Tibial artery (tissue), 4 donors: Measurements from ENCODE around the gene ZNG1A.
"Not testable (repeated sequence)": the region's sequence is repeated elsewhere in the genome, so short reads cannot be mapped to it uniquely, and the experiment has no call there.

Experiments
- DNase-seq, 2 donors: peaks; one replicate each; pipeline ENCODE4 v3.0.0-alpha.2; 2019
- H3K27ac ChIP-seq, 2 donors: fragments of 200-600 bp; sonication (generic) in 1 of 2; 1 replicate in 1 of 2; 2 replicates in 1 of 2; pipeline ENCODE4 v1.5.1; 2018 to 2019; ENCODE audit warnings: mild to moderate bottlenecking in 1 of 2
- H3K27me3 ChIP-seq, 2 donors: fragments of 200-600 bp; sonication (generic) in 1 of 2; one replicate each; pipeline versions ENCODE4 v1.5.1 to v1.6.0; 2016 to 2019
- H3K36me3 ChIP-seq, 3 donors: fragments of 200-600 bp; sonication (generic) in 2 of 3; one replicate each; pipeline ENCODE4 v1.5.1; 2016 to 2019; ENCODE audit warnings: mild to moderate bottlenecking in 2 of 3
- H3K4me1 ChIP-seq, 4 donors: fragments of 200-600 bp; sonication (generic) in 2 of 4; 1 replicate in 3 of 4; 2 replicates in 1 of 4; pipeline ENCODE4 v1.5.1; 2016 to 2019
- H3K4me3 ChIP-seq, 2 donors: fragments of 200-600 bp; sonication (generic) in 1 of 2; 1 replicate in 1 of 2; 2 replicates in 1 of 2; pipeline ENCODE4 v1.5.1; 2018 to 2019; ENCODE audit warnings: mild to moderate bottlenecking in 2 of 2
- H3K9me3 ChIP-seq, 3 donors: fragments of 200-600 bp; sonication (generic) in 1 of 3; one replicate each; pipeline ENCODE4 v1.5.1; 2016 to 2019
- intact Hi-C: fragments of 100-400 bp; cut with DNase I; formaldehyde crosslinking; loops from one replicate; pipeline ENCODE4 v1.15.0; 2023; ENCODE audit warnings: low total_unique reads
- TF ChIP-seq, protein P1 (sequence below), 2 experiments: fragments of 200-600 bp in 1 of 2; fragments of 450-650 bp in 1 of 2; IDR thresholded peaks; one replicate each; pipeline ENCODE4 v1.5.1; 2017 to 2019; ENCODE audit warnings: antibody characterized with exemption in 2 of 2, mild to moderate bottlenecking in 1 of 2, moderate library complexity in 1 of 2

Gene ZNG1A

DNA sequence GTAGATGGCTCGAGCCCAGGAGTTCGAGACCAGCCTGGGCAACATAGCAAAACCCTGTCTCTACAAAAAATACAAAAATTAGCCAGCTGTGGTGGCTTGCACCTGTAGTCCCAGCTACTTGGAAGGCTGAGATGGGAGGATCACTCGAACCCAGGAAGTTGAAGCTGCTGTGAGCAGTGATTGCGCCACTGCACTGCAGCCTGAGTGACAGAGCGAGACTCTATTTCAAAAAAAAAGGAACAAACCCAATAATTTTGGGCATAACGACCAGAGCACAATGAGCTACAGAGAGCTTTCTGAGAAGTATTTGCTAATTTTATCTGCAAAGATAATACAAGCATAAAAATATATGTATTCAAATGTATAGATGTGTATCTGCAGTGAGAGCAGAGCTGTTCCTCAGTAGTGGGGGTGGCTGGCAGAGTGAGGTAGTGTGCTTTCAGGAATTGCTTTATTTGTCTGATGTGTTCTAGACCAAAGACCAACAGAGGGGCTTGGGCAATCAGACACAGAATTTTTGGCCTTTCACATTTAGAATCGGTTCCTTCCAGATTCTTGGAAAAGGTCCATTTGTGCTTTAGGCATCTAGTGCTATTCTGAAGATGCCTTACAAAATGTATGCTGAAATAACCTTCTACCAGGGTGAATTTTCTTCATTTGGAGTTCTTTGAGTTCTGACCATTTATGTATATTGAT lies 41.0 kb upstream of the ZNG1A start:
- DNase-seq, result peak in 1 of 2 donors; percentile 31
- no peak overlapping the region for H3K4me3 ChIP-seq
- no peak overlapping the region for H3K27ac ChIP-seq
- H3K36me3 ChIP-seq, result no peaks in the 10 kb centered on the region
- no peaks in the 10 kb centered on the region for H3K9me3 ChIP-seq
- H3K4me1 ChIP-seq, result peaks cover 0 to 8% (median 5%) of the 10 kb centered on the region in 4 donors
- peaks cover 0 to 14% of the 10 kb centered on the region in 2 donors for H3K27me3 ChIP-seq
- TF ChIP-seq, protein P1, sequence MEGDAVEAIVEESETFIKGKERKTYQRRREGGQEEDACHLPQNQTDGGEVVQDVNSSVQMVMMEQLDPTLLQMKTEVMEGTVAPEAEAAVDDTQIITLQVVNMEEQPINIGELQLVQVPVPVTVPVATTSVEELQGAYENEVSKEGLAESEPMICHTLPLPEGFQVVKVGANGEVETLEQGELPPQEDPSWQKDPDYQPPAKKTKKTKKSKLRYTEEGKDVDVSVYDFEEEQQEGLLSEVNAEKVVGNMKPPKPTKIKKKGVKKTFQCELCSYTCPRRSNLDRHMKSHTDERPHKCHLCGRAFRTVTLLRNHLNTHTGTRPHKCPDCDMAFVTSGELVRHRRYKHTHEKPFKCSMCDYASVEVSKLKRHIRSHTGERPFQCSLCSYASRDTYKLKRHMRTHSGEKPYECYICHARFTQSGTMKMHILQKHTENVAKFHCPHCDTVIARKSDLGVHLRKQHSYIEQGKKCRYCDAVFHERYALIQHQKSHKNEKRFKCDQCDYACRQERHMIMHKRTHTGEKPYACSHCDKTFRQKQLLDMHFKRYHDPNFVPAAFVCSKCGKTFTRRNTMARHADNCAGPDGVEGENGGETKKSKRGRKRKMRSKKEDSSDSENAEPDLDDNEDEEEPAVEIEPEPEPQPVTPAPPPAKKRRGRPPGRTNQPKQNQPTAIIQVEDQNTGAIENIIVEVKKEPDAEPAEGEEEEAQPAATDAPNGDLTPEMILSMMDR (IDR thresholded peaks at IDR 0.05), result no peak
- intact Hi-C loops, result no loop called here

DNA sequence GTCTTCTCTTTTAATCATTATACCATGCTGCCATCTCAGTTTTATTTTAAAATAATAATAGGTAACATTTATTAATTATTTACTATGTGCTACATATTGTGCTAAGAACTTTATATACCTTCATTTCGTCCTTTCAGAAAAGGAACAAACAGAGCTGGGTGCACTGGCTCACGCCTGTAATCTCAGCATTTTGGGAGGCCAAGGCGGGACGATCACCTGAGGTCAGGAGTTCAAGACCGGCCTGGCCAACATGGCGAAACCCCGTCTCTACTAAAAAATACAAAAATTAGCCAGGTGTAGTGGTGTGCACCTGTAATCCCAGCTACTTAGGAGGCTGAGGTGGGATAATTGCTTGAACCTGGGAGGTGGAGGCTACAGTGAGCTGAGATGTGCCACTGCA lies 40.2 kb upstream of the ZNG1A start:
- DNase-seq, intact Hi-C loops, H3K9me3 ChIP-seq, H3K4me3 ChIP-seq, H3K36me3 ChIP-seq, H3K27ac ChIP-seq: not testable (repeated sequence)
- Histone ChIP-seq H3K4me1 (peaks cover 0 to 14% (median 9%) of the 10 kb centered on the region in 4 donors), H3K27me3 (peaks cover 0 to 22% of the 10 kb centered on the region in 2 donors)

DNA sequence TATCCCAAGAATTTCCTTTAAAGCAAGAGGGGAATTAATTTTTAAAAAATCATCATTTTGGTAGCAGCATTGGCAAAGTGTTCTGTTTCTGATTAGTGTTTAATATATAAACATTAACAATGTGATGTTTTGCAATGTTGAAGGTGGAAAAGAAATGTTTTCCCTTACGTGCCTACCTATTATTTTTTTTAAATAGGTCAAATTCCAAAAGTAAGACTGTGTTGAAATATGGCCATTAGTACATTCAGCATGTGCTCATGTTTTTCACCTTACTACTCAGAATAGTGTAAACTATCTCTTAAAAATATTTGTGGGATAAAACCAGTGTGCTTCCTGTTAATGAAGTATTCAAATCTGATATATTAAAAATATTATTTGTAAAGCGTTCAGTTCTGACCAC lies 39.1 kb upstream of the ZNG1A start:
- DNase-seq, result no peak
- intact Hi-C loops, result no loop called here
- H3K36me3 ChIP-seq, result no peaks in the 10 kb centered on the region
- H3K4me3 ChIP-seq, result no peak overlapping the region
- TF ChIP-seq, protein P1 (IDR thresholded peaks at IDR 0.05), result no peak
- peaks cover 0 to 25% of the 10 kb centered on the region in 2 donors for H3K27me3 ChIP-seq
- peaks cover 0 to 14% (median 9%) of the 10 kb centered on the region in 4 donors for H3K4me1 ChIP-seq
- no peaks in the 10 kb centered on the region for H3K9me3 ChIP-seq
- H3K27ac ChIP-seq, result no peak overlapping the region

DNA sequence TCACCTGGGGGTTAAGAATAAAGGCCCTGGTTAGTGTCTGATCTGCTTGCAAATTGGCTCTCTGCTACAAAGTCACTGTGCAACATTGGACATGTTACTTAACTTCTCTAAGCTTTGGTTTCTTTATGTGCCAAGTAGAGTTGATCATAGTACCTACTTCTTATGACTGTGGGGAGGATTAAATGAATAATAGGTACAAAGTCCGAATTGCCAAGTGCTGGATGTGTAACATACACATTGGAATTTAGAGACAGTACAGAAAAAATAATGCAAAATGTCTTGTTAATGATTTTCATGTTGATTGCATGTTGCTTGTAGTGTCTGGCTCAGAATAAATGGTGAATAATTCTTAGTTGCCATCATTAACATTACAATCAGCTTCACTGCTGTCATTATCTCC lies 38.0 kb upstream of the ZNG1A start:
- Histone ChIP-seq H3K27me3 (peaks cover 0 to 25% of the 10 kb centered on the region in 2 donors), H3K4me3 (no peak overlapping the region), H3K4me1 (peaks cover 0 to 14% (median 9%) of the 10 kb centered on the region in 4 donors), H3K36me3 (no peaks in the 10 kb centered on the region), H3K9me3 (no peaks in the 10 kb centered on the region), H3K27ac (no peak overlapping the region)
- TF ChIP-seq, protein P1 (IDR thresholded peaks at IDR 0.05), result no peak
- intact Hi-C loops, result no loop called here
- DNase-seq, result no peak

DNA sequence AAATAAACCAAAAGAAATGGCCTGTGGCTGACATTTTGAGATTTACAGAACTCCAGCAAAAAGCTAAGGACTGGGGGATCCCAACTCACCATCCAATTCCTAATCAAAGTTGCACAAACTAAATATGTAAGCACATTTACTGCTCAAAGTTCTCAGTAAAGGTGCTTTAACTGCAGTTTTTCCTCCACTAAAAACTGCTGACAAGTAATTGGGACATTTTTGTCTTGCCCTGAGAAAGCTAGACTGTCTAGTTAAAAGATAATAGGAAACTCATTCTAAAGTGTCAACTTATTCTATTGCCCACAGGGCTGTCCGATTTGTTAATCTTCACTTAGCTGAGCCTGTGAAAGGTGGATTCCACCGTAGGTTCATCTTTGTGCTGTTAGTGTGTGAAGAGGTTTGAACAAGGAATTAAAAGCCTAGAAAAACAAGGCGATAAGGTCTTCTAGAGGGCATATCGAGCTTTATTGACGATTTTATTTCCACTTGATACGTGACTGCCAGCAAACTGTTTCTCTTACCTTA lies 36.8 kb upstream of the ZNG1A start:
- H3K27ac ChIP-seq, result no peak overlapping the region
- TF ChIP-seq, protein P1 (IDR thresholded peaks at IDR 0.05), result no peak
- no peak for DNase-seq
- no peaks in the 10 kb centered on the region for H3K9me3 ChIP-seq
- intact Hi-C loops, result no loop called here
- H3K27me3 ChIP-seq, result peaks cover 0 to 25% of the 10 kb centered on the region in 2 donors
- no peaks in the 10 kb centered on the region for H3K36me3 ChIP-seq
- peak overlapping the region; percentile 49 to 53 for H3K4me3 ChIP-seq
- peaks cover 0 to 14% (median 9%) of the 10 kb centered on the region in 4 donors for H3K4me1 ChIP-seq
